Activated CD8-positive, alpha-beta memory T cell treated with anti-CD3 and anti-CD28 coated beads, Interleukin-2, amount 50 U/mL, for 4 hours (primary cell): ENCODE measurements around the gene TMEM62.
"Not testable (repeated sequence)": the region's sequence is repeated elsewhere in the genome, so short reads cannot be mapped to it uniquely, and the experiment has no call there.

Source experiments
- DNase-seq: peaks from one replicate; pipeline ENCODE4 v3.0.0-alpha.2; 2020

TMEM62 gene

DNA sequence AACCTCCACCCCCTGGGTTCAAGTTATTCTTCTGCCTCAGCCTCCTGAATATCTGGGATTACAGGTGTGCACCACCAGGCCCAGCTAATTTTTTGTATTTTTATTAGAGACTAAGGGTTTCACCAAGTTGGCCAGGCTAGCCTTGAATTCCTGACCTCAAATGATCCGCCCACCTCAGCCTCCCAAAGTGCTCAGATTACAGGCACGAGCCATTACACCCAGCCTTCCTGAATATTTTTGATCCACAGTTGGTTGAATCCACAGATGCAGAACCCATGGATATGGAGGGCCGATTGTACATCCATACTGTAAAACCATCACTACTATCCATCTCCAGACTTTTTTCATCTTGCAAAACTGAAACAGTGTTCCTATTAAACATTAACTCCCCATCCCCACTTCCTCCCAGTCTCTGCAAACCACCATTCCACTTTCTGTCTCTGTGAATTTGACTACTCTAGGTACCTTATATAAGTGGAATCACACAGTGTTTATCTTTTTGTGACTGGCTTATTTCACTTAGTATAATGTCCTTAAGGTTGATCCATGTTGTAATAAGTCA is 8.2 kb upstream of the TMEM62 start:
- no peak for DNase-seq

DNA sequence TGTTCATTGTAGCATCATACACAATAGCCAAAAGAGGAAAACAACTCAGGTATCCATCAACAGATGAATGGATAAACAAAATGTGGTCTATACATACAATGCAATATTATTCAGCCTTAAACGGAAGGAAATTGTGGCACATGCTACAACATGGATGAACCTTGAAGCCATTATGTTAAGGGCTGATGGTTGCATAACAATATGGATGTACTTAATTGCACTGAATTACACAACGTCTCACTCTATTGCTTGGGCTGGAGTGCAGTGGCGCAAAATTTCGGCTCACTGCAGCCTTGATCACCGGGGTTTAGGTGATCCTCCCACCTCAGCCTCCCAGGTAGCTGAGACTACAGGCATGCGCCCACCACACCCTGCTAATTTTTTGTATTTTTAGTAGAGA is 7.0 kb upstream of the TMEM62 start:
- DNase-seq, result no peak

DNA sequence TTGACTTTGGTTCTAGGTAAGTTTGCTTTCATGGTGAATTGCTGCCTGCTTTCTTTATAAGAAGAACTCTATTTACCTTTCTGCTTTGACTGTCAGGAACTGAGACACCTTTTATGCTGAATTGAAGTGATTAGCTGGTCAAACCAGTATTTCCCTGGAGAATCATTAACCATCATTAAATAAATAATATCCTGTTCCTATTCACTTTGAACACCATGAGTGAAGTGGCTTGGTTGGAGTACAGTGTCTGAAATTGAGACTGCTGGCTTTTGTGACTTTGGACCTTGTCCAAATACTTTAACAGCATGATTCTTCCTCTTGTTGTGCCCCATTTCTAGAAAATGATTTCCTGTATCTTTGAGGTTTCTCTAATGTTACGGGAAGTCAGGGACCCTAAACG is 5.6 kb upstream of the TMEM62 start:
- no peak for DNase-seq

DNA sequence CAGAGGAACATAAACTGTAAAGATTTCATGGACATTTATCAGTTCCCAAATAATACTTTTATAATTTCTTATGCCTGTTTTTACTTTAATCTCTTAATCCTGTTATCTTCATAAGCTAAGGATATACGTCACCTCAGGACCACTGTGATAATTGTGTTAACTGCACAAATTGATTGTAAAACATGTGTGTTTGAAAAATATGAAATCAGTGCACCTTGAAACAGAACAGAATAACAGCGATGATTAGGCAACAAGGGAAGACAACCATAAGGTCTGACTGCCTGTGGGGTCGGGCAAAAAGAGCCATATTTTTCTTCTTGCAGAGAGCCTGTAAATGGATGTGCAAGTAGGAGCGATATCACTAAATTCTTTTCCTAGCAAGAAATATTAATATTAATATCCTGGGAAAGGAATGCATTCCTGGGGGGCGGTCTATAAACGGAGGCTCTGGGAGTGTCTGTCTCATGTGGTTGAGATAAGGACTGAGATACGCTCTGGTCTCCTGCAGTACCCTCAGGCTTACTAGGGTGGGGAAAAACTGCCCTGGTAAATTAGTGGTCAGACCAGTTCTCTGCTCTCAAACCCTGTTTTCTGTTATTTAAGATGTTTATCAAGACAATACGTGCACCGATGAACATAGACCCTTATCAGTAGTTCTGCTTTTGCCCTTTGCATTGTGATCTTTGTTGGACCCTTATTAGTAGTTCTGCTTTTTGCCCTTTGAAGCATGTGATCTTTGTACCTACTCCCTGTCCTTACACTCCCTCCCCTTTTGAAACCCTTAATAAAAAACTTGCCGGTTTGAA is 5.0 kb upstream of the TMEM62 start:
- not testable (repeated sequence) for DNase-seq

DNA sequence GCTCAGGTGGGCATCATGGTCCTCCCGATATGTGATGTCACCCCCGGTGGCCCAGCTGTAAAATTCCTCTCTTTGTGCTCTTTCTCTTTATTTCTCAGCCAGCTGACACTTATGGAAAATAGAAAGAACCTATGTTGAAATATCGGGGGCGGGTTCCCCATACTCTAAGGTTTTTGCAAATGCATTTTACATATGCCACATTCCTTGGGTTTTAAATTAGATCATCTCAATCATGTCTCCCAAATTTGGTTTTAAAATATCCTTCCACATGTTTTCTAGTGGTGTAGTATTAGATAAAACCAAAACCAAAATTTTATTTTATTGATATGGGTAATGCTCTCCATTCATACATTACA is 4.4 kb upstream of the TMEM62 start:
- DNase-seq, result no peak

DNA sequence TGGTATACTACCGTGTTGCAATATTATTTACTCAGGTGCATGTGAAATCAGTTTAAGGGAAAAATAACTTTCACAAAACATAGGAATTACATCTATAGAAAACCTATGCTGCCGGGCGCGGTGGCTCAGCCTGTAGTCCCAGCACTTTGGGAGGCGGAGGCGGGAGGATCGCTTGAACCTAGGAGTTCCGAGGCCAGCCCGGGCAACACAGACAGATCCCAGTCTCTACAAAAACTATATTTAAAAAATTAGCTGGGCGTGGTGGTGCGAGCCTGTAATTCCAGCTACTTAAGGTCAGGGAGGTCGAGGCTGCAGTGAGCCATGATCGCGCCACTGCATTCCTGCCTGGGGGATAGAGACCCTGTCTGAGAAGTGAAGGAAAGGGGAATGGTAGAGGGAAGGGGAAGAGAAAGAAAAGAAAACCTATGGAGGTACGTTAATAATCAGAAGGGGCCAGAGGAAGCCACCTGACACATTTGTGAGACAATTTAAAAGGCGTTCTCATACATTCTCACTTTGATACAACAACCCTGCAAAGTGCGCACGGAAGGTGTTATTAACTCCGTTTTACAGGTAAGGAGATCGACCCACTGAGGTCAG is 456 bp upstream of the TMEM62 start:
- DNase-seq, result no peak

DNA sequence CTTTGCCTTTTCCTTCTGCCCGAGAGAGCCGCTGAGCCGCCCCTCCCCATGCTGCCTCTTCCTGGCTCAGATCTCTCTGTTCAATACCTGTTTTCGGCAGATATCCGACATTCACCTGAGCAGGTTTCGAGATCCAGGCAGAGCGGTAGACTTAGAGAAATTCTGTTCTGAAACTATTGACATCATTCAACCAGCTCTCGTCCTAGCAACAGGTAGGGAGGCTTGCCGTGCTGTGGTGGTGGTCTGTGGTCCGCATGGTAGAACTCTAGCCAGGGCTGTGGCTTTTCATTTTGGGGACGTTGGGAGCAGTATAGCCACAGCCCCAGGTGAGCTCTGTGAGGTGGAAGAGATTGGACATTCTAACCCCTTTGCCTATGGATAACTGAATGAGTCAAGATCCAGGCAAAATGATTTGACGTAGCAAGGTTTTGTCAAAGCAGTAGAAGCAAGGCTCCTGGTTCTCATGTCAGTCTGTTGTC is 810 bp downstream of the TMEM62 start:
- DNase-seq, result no peak

DNA sequence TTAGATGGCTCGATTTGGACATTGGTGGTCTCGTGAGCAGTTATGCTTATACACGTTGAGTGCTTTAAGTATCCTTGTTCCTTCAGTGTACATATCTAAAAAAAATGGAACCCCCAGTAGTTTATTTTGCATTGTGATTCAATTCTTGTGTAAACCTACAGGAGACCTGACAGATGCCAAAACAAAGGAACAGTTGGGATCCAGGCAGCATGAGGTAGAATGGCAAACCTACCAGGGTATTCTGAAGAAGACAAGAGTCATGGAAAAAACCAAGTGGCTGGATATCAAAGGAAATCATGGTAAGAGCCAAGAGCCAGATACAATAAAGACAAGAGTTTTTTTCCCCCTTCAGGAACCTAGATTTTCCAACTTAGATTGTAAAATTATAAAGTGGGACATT is 2.0 kb downstream of the TMEM62 start:
- no peak for DNase-seq

DNA sequence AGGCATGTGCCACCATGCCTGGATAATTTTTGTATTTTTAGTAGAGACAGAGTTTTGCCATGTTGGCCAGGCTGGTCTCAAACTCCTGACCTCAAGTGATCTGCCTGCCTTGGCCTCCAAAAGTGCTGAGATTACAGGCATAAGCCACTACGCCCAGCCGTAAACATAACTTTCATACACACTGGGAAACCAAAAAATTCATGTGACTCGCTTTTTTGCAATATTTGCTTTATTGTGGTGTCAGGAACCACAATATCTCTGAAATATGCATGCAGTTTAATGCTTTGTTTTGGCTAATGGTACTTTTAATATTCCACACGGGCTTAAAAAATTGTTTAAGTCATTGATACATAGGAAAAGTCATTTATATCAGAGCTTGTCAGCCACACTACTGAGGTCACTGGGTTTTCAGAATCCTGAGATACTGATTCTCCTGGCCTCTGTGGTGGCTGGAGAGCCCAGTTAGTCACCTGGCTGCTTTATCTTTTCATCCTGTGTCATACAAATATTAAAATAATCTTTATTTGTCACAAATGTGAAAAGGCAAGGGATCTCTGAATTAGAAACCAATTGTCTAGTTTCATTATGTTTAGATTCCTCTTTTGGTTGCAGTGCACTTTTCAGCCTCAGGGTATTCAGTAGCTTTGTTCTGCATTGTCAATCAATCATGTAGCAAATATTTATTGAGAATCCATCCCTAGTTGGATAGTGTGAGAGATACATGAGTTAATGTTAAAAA is 10.0 kb downstream of the TMEM62 start:
- DNase-seq, result no peak

DNA sequence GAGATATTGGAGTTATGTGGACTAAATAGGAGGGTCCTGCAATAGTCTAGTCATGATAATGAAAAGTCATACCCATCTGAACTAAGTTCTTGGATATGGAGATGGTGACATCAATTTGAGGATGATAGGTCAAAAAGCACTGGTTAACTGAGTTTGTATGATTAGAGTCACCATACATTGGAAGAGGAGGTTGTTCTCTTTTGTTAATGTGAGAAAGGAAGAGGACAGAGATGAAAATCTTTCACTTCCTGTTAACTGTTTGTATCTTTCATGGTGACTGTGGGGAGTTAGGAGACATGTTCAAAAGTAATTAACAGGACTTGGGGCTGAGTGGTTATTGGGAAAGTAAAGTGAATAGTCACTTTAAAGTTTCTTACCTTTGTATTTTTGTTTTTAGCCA is 11.1 kb downstream of the TMEM62 start:
- no peak for DNase-seq

DNA sequence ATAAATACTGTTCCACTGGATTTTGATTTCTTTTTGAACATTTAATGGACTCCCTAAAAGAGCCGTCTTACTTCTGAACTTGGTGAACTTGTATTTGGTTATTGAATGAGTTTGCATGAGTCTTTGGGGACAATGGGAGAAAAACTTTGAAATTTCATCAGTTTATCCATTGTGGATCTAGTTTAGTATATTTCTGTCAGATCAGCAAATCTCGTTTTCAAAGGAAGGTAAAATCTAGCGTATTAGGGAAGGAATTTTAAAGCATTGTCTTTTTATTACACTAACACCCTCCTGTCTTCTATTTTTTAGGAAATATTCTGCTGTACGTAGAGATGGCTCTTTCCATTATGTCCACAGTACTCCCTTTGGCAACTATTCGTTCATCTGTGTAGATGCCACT is 12.8 kb downstream of the TMEM62 start:
- no peak for DNase-seq

DNA sequence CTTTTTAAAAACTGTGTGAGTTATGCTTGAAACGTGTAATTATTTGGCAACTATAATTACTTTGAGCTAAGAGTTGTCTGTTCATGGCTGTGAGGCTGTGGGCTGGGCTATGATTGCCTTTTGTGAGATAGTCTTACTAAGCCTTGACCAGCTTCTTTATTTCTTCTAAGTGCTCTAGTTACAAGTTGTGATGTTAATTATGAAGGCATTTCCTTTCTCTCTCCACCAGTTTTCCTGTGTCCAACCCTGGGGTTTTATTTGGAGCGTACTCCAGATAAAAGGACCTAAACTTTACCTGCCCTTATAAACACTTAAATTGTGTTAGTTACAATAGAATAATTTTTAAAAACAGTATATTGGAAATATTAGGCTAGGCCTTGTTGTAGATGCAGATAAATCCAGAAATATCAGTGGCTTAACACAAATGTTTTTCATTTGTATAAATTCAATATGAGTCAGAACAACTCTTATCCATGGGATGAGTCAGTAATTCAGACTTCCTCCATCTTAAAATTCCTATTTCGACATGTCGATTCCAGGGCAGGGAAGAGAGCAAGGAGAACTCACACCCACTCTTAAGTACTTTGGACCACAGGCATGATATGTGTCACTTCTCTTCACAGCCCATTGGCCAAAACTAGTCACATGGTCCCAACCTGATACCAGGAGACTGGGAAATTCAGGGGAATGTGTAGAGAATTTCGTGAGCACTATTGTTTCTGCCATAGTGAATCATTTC is 17.0 kb downstream of the TMEM62 start:
- no peak for DNase-seq

DNA sequence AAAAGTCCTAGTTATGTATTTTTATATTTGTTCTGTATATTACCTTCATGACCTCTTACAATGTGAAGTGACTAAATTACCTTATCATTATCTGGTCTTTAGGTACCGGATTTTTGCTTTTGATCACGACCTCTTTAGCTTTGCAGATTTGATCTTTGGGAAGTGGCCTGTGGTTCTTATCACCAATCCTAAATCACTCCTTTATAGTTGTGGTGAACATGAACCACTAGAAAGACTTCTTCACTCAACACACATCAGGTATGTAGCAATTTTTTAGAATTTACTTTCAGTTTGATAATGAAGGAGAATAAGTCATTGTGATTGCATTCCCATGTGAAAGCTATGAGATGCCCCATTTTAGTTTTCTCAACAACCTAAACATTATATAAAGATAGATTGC is 18.3 kb downstream of the TMEM62 start:
- no peak for DNase-seq

DNA sequence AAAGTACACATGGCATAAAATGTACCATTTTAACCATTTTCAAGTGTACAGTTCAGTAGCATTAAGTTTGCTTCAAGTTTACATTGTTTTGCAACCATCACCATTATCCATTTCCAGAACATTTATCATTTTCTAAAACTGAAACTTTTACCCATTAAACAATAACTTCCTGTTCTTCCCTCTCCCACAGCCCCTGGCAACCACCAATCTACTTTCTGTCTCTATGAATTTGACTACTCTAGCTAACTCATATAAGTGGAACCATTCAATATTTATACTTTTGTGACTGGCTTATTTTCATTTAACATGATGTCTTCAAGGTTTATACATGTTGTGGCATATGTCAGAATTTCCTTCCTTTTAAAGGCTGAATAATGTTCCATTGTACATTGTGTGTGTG is 19.9 kb downstream of the TMEM62 start:
- no peak for DNase-seq

DNA sequence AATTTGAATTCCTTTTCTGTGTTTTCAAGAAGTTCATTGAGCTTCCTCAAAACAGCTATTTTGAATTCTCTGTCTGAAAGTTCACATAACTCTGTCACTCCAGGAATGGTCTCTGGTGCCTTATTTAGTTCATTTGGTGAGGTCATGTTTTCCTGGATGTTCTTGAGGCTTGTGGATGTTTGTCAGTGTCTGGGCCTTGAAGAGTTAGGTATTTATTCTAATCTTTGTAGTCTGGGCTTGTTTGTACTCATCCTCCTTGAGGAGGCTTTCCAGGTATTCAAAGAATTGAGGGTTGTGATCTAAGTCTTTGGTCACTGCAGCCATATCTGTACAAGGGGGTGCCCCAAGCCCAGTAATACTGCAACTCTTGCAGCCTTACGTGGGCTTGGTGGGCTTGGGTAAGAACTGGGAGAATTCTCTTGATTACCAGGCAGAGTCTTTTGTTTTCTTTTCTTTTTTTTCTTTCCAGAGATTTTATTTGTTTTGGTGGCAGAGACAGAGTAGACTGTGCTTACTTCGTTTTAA is 32.5 kb downstream of the TMEM62 start:
- no peak for DNase-seq

DNA sequence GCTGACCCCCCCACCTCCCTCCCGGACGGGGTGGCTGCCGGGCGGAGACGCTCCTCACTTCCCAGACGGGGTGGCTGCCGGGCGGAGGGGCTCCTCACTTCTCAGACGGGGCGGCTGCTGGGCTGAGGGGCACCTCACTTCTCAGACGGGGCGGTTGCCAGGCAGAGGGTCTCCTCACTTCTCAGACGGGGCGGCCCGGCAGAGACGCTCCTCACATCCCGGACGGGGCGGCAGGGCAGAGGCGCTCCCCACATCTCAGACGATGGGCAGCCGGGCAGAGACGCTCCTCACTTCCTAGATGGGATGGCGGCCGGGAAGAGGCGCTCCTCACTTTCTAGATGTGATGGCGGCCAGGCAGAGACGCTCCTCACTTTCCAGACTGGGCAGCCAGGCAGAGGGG is 33.9 kb downstream of the TMEM62 start:
- not testable (repeated sequence) for DNase-seq

DNA sequence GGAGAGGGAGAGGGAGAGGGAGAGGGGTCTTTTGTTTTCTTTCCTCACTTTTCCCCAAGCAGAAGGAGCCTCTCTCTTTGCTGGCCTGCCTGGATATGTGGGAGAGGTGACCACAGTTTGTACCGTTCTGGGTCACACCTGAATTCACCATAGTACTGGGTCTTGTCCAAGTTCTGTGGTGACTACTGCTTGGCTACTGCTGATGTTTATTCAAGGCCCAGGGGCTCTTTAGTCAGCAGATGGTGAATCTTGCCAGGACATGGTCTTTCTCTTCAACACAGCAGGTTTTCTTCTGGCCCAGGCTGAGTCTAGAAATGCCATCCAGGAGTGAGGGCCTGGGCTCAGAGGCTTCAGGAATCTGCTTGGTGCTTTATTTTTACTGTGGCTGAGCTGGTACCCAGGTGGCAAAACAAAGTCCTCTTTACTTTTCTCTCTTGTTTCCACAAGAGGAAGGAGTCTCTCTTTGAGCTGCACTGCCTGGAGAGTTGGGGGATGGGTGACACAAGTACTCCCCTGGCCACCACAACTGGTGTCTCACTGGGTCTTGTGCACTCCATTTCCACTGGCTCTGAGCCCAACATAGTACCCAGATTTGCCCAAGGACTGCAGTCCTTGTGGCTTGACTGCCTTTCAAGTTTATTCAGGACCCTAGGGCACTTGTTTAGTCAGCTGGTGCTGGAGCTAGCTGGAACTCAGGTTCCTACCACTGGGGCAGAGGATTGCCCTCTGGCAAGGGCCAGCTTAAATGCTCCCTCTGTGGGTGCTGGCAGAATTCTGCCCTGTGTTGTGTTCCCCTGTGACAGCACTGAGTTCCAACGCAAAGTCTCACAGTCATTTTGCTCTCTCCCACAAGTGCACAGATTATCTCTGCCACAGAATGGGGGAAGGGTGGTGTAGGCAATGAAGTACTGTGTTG is 35.1 kb downstream of the TMEM62 start:
- DNase-seq, result no peak

DNA sequence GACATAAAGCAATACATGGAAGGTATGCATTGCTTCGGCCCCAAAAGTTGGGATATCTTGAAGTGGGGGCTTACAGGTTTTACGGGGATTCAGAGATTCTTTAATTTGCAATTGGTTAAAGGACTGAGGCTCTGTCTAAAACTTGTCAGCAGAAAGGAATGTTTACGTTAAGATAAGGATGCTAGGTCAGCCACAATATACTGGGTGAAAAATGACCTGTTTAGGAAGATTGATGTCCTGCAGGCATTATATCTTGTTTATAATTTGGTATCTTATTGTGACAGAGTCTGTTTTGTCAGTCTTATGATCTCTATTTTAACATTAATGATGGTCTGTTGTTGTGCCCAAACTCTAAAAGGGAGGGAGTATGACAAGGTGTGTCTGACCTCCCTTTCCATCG is 36.5 kb downstream of the TMEM62 start:
- no peak for DNase-seq

DNA sequence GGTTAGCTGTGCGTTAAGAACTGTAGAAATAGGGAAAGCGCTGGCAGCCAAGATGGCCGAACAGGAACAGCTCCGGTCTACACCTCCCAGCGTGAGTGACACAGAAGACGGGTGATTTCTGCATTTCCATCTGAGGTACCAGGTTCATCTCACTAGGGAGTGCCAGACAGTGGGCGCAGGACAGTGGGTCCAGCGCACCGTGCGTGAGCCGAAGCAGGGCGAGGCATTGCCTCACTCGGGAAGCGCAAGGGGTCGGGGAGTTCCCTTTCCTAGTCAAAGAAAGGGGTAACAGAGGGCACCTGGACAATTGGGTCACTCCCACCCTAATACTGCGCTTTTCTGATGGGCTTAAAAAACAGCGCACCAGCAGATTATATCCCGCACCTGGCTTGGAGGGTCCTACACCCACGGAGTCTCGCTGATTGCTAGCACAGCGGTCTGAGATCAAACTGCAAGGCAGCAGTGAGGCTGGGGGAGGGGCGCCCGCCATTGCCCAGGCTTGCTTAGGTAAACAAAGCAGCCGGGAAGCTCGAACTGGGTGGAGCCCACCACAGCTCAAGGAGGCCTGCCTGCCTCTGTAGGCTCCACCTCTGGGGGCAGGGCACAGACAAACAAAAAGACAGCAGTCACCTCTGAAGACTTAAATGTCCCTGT is 42.4 kb downstream of the TMEM62 start:
- DNase-seq, result not testable (repeated sequence)

DNA sequence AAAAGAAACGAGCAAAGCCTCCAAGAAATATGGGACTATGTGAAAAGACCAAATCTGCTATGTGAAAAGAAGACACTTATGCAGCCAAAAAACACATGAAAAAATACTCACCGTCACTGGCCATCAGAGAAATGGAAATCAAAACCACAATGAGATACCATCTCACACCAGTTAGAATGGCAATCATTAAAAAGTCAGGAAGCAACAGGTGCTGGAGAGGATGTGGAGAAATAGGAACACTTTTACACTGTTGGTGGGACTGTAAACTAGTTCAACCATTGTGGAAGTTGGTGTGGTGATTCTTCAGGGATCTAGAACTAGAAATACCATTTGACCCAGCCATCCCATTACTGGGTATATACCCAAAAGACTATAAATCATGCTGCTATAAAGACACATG is 43.8 kb downstream of the TMEM62 start:
- not testable (repeated sequence) for DNase-seq

DNA sequence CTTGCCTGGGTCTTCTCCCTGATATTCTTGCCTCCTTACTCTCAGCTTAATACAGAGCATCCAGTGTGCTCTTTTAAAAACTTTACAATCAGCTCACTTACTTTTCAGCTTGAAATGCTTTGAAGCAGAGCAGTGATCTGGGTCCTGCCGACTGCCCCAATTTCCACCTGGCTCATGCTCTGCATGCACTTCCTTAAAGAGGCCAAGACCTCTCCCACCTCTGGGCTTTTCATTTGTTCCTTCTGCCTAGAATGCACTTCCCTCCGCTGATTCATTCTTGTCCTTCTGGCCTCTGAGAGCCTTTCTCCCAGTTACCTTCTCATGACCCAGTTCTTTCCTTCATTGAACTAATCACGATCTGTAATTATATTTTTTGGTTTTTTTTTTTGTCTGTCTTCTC is 49.9 kb downstream of the TMEM62 start:
- no peak for DNase-seq
